ENCODE data around the gene ATF6.

ATF6 gene

GRCh38 chr1:161869291-161869690 lies 103.2 kb downstream of the ATF6 start:
- DNase-seq (ENCODE audit: low read depth, low spot score), result no peak
- H3K36me3 ChIP-seq (ENCODE audit: insufficient read depth, insufficient read length, low read length), result no peaks in the 10 kb centered on the region
- no peaks in the 10 kb centered on the region for H3K4me1 ChIP-seq (ENCODE audit: insufficient read depth, insufficient read length)
- no peak for TF ChIP-seq ZNF274 (IDR thresholded peaks at IDR 0.05; ENCODE audit: low read depth, low read length)
- TF ChIP-seq YY1 (IDR thresholded peaks at IDR 0.05; ENCODE audit: insufficient read depth, insufficient read length), result no peak
- no peak for TF ChIP-seq SUZ12 (IDR thresholded peaks at IDR 0.05; ENCODE audit: extremely low read depth, insufficient read depth, insufficient read length)
- no peak overlapping the region for H3K4me3 ChIP-seq (ENCODE audit: insufficient read length, low read depth)
- no peak overlapping the region for H3K9ac ChIP-seq (ENCODE audit: insufficient read length, low read depth)
- H3K9me3 ChIP-seq (ENCODE audit: insufficient read depth, low read length), result no peaks in the 10 kb centered on the region
- H3K27me3 ChIP-seq (ENCODE audit: insufficient read depth, insufficient read length), result no peaks in the 10 kb centered on the region

GRCh38 chr1:161872506-161872905 lies 106.4 kb downstream of the ATF6 start:
- H3K9me3 ChIP-seq (ENCODE audit: insufficient read depth, low read length), result no peaks in the 10 kb centered on the region
- H3K4me1 ChIP-seq (ENCODE audit: insufficient read depth, insufficient read length), result no peaks in the 10 kb centered on the region
- H3K9ac ChIP-seq (ENCODE audit: insufficient read length, low read depth), result no peak overlapping the region
- TF ChIP-seq YY1 (IDR thresholded peaks at IDR 0.05; ENCODE audit: insufficient read depth, insufficient read length) (no peak), ZNF274 (IDR thresholded peaks at IDR 0.05; ENCODE audit: low read depth, low read length) (no peak), SUZ12 (IDR thresholded peaks at IDR 0.05; ENCODE audit: extremely low read depth, insufficient read depth, insufficient read length) (no peak)
- no peaks in the 10 kb centered on the region for H3K27me3 ChIP-seq (ENCODE audit: insufficient read depth, insufficient read length)
- H3K36me3 ChIP-seq (ENCODE audit: insufficient read depth, insufficient read length, low read length), result no peaks in the 10 kb centered on the region
- no peak for DNase-seq (ENCODE audit: low read depth, low spot score)
- H3K4me3 ChIP-seq (ENCODE audit: insufficient read length, low read depth), result no peak overlapping the region

GRCh38 chr1:161879261-161879660 lies 113.1 kb downstream of the ATF6 start:
- TF ChIP-seq SUZ12 (IDR thresholded peaks at IDR 0.05; ENCODE audit: extremely low read depth, insufficient read depth, insufficient read length) (no peak), ZNF274 (IDR thresholded peaks at IDR 0.05; ENCODE audit: low read depth, low read length) (no peak), YY1 (IDR thresholded peaks at IDR 0.05; ENCODE audit: insufficient read depth, insufficient read length) (no peak)
- H3K36me3 ChIP-seq (ENCODE audit: insufficient read depth, insufficient read length, low read length), result no peaks in the 10 kb centered on the region
- no peaks in the 10 kb centered on the region for H3K4me1 ChIP-seq (ENCODE audit: insufficient read depth, insufficient read length)
- H3K4me3 ChIP-seq (ENCODE audit: insufficient read length, low read depth), result no peak overlapping the region
- DNase-seq (ENCODE audit: low read depth, low spot score), result no peak
- no peak overlapping the region for H3K9ac ChIP-seq (ENCODE audit: insufficient read length, low read depth)
- no peaks in the 10 kb centered on the region for H3K27me3 ChIP-seq (ENCODE audit: insufficient read depth, insufficient read length)
- H3K9me3 ChIP-seq (ENCODE audit: insufficient read depth, low read length), result no peaks in the 10 kb centered on the region

- no peak for DNase-seq (ENCODE audit: low read depth, low spot score)
These were observed 118.4 kb downstream of the ATF6 start for GRCh38 chr1:161884475-161884874.

GRCh38 chr1:161885003-161885402 lies 118.9 kb downstream of the ATF6 start:
- Histone ChIP-seq H3K36me3 (ENCODE audit: insufficient read depth, insufficient read length, low read length) (no peaks in the 10 kb centered on the region), H3K4me3 (ENCODE audit: insufficient read length, low read depth) (no peak overlapping the region)
- DNase-seq (ENCODE audit: low read depth, low spot score), result no peak

More at GRCh38 chr1:161884475-161884874, 118.4 kb downstream of the ATF6 start:
- Histone ChIP-seq H3K9me3 (ENCODE audit: insufficient read depth, low read length) (no peaks in the 10 kb centered on the region), H3K4me1 (ENCODE audit: insufficient read depth, insufficient read length) (no peaks in the 10 kb centered on the region), H3K9ac (ENCODE audit: insufficient read length, low read depth) (no peak overlapping the region), H3K4me3 (ENCODE audit: insufficient read length, low read depth) (no peak overlapping the region), H3K36me3 (ENCODE audit: insufficient read depth, insufficient read length, low read length) (no peaks in the 10 kb centered on the region), H3K27me3 (ENCODE audit: insufficient read depth, insufficient read length) (no peaks in the 10 kb centered on the region)
- TF ChIP-seq ZNF274 (IDR thresholded peaks at IDR 0.05; ENCODE audit: low read depth, low read length) (no peak), SUZ12 (IDR thresholded peaks at IDR 0.05; ENCODE audit: extremely low read depth, insufficient read depth, insufficient read length) (no peak), YY1 (IDR thresholded peaks at IDR 0.05; ENCODE audit: insufficient read depth, insufficient read length) (no peak)

GRCh38 chr1:161885759-161886158 lies 119.6 kb downstream of the ATF6 start:
- Histone ChIP-seq H3K9me3 (ENCODE audit: insufficient read depth, low read length) (no peaks in the 10 kb centered on the region), H3K27me3 (ENCODE audit: insufficient read depth, insufficient read length) (no peaks in the 10 kb centered on the region), H3K36me3 (ENCODE audit: insufficient read depth, insufficient read length, low read length) (peaks cover 4% of the 10 kb centered on the region), H3K4me3 (ENCODE audit: insufficient read length, low read depth) (no peak overlapping the region), H3K9ac (ENCODE audit: insufficient read length, low read depth) (no peak overlapping the region), H3K4me1 (ENCODE audit: insufficient read depth, insufficient read length) (no peaks in the 10 kb centered on the region)
- DNase-seq (ENCODE audit: low read depth, low spot score), result no peak
- TF ChIP-seq SUZ12 (IDR thresholded peaks at IDR 0.05; ENCODE audit: extremely low read depth, insufficient read depth, insufficient read length) (no peak), YY1 (IDR thresholded peaks at IDR 0.05; ENCODE audit: insufficient read depth, insufficient read length) (no peak)

More at GRCh38 chr1:161885003-161885402, 118.9 kb downstream of the ATF6 start:
- H3K4me1 ChIP-seq (ENCODE audit: insufficient read depth, insufficient read length), result no peaks in the 10 kb centered on the region
- TF ChIP-seq SUZ12 (IDR thresholded peaks at IDR 0.05; ENCODE audit: extremely low read depth, insufficient read depth, insufficient read length), result no peak
- no peak for TF ChIP-seq YY1 (IDR thresholded peaks at IDR 0.05; ENCODE audit: insufficient read depth, insufficient read length)
- TF ChIP-seq ZNF274 (IDR thresholded peaks at IDR 0.05; ENCODE audit: low read depth, low read length), result no peak
- no peak overlapping the region for H3K9ac ChIP-seq (ENCODE audit: insufficient read length, low read depth)
- no peaks in the 10 kb centered on the region for H3K27me3 ChIP-seq (ENCODE audit: insufficient read depth, insufficient read length)
- no peaks in the 10 kb centered on the region for H3K9me3 ChIP-seq (ENCODE audit: insufficient read depth, low read length)

GRCh38 chr1:161886589-161886988 lies 120.5 kb downstream of the ATF6 start:
- Histone ChIP-seq H3K9me3 (ENCODE audit: insufficient read depth, low read length) (no peaks in the 10 kb centered on the region), H3K4me1 (ENCODE audit: insufficient read depth, insufficient read length) (no peaks in the 10 kb centered on the region), H3K36me3 (ENCODE audit: insufficient read depth, insufficient read length, low read length) (peaks cover 9% of the 10 kb centered on the region), H3K27me3 (ENCODE audit: insufficient read depth, insufficient read length) (no peaks in the 10 kb centered on the region), H3K9ac (ENCODE audit: insufficient read length, low read depth) (no peak overlapping the region), H3K4me3 (ENCODE audit: insufficient read length, low read depth) (no peak overlapping the region)
- no peak for TF ChIP-seq ZNF274 (IDR thresholded peaks at IDR 0.05; ENCODE audit: low read depth, low read length)
- TF ChIP-seq SUZ12 (IDR thresholded peaks at IDR 0.05; ENCODE audit: extremely low read depth, insufficient read depth, insufficient read length), result no peak
- no peak for TF ChIP-seq YY1 (IDR thresholded peaks at IDR 0.05; ENCODE audit: insufficient read depth, insufficient read length)
- DNase-seq (ENCODE audit: low read depth, low spot score), result no peak
